H9 (cell line): ENCODE data around the gene CTSH. TPM values are rescaled to one million over a fixed set of nuclear protein-coding genes. Genes with fewer than 3 reads are reported as not detected.

Experiments
- DNase-seq: peaks from one replicate; pipeline ENCODE4 v3.0.0-alpha.2; 2017
- H2AFZ ChIP-seq: one replicate; pipeline ENCODE4 v1.6.1; 2013; ENCODE audit warnings: mild to moderate bottlenecking, low read length, control low read depth, moderate library complexity
- H2AK5ac ChIP-seq: 2 replicates; pipeline ENCODE4 v1.6.1; 2013; ENCODE audit warnings: low read length, control low read depth, mixed read lengths; ENCODE audit not compliant: insufficient read length
- H2BK120ac ChIP-seq: one replicate; pipeline ENCODE4 v1.6.1; 2013; ENCODE audit warnings: low read depth, mild to moderate bottlenecking, low read length, control low read depth, inconsistent platforms; ENCODE audit not compliant: poor library complexity, severe bottlenecking
- H2BK12ac ChIP-seq: 2 replicates; pipeline ENCODE4 v1.6.1; 2013; ENCODE audit warnings: low read length, control low read depth, mixed read lengths, low read depth; ENCODE audit not compliant: insufficient read length
- H2BK15ac ChIP-seq: 2 replicates; pipeline ENCODE4 v1.6.1; 2013; ENCODE audit warnings: low read depth, low read length, control low read depth
- H2BK20ac ChIP-seq: one replicate; pipeline ENCODE4 v1.6.1; 2013; ENCODE audit warnings: low read depth, mild to moderate bottlenecking, low read length, control low read depth, inconsistent platforms; ENCODE audit not compliant: poor library complexity, severe bottlenecking
- H2BK5ac ChIP-seq: 2 replicates; pipeline ENCODE4 v1.6.1; 2013; ENCODE audit warnings: low read length, control low read depth, mixed read lengths; ENCODE audit not compliant: insufficient read length
- H3K14ac ChIP-seq: 2 replicates; pipeline ENCODE4 v1.6.1; 2013; ENCODE audit warnings: low read length, control low read depth; ENCODE audit not compliant: insufficient read depth
- H3K18ac ChIP-seq: 2 replicates; pipeline ENCODE4 v1.6.1; 2013; ENCODE audit warnings: low read depth, mild to moderate bottlenecking, mixed read lengths, low read length, control low read depth; ENCODE audit not compliant: insufficient read length
- H3K23ac ChIP-seq: 2 replicates; pipeline ENCODE4 v1.6.1; 2013; ENCODE audit warnings: low read length, control low read depth, mixed read lengths, low read depth; ENCODE audit not compliant: insufficient read length
- H3K23me2 ChIP-seq: 2 replicates; pipeline ENCODE4 v1.6.1; 2013; ENCODE audit warnings: low read depth, mild to moderate bottlenecking, mixed read lengths, low read length, control low read depth; ENCODE audit not compliant: insufficient read length, poor library complexity, severe bottlenecking
- H3K27ac ChIP-seq: 2 replicates; pipeline ENCODE4 v1.5.1; 2013; ENCODE audit warnings: low read length, control low read depth, mixed read lengths, low read depth; ENCODE audit not compliant: insufficient read length
- H3K27me3 ChIP-seq: 2 replicates; pipeline ENCODE4 v1.6.1; 2013; ENCODE audit warnings: low read length, control low read depth, inconsistent platforms; ENCODE audit not compliant: insufficient read depth
- H3K4ac ChIP-seq: 2 replicates; pipeline ENCODE4 v1.6.1; 2013; ENCODE audit warnings: low read depth, mild to moderate bottlenecking, control low read depth, inconsistent platforms, low read length, moderate library complexity
- H3K4me1 ChIP-seq: 2 replicates; pipeline ENCODE4 v1.6.1; 2013; ENCODE audit warnings: low read length, control low read depth, inconsistent platforms; ENCODE audit not compliant: insufficient read depth
- H3K4me2 ChIP-seq: 2 replicates; pipeline ENCODE4 v1.6.1; 2013; ENCODE audit warnings: low read length, control low read depth, mixed read lengths; ENCODE audit not compliant: insufficient read length, insufficient read depth
- H3K56ac ChIP-seq: 2 replicates; pipeline ENCODE4 v1.6.1; 2013; ENCODE audit warnings: low read depth, mild to moderate bottlenecking, mixed read lengths, low read length, control low read depth; ENCODE audit not compliant: insufficient read length
- H3K79me1 ChIP-seq: 2 replicates; pipeline ENCODE4 v1.6.1; 2013; ENCODE audit warnings: low read depth, mild to moderate bottlenecking, moderate library complexity, low read length, control low read depth, inconsistent platforms; ENCODE audit not compliant: insufficient read depth, poor library complexity, severe bottlenecking
- H3K79me2 ChIP-seq: 2 replicates; pipeline ENCODE4 v1.6.1; 2013; ENCODE audit warnings: low read length, control low read depth, inconsistent platforms; ENCODE audit not compliant: insufficient read depth
- H3K9ac ChIP-seq: 2 replicates; pipeline ENCODE4 v1.6.1; 2013; ENCODE audit warnings: low read length, control low read depth, mixed read lengths; ENCODE audit not compliant: insufficient read length; ENCODE audit errors: extremely low read depth
- H3K9me3 ChIP-seq: one replicate; pipeline ENCODE4 v1.6.1; 2013; ENCODE audit warnings: low read depth, low read length, inconsistent platforms; ENCODE audit not compliant: control insufficient read depth
- H3T11ph ChIP-seq: one replicate; pipeline ENCODE4 v1.6.1; 2013; ENCODE audit warnings: mild to moderate bottlenecking, low read length, control low read depth, inconsistent platforms
- H4K20me1 ChIP-seq: one replicate; pipeline ENCODE4 v1.6.1; 2013; ENCODE audit not compliant: control insufficient read depth, insufficient read length, insufficient read depth
- H4K5ac ChIP-seq: 2 replicates; pipeline ENCODE4 v1.6.1; 2013; ENCODE audit warnings: low read depth, mild to moderate bottlenecking, mixed read lengths, low read length, control low read depth; ENCODE audit not compliant: insufficient read length
- H4K8ac ChIP-seq: replicated peaks from 2 replicates; pipeline ENCODE4 v1.6.1; 2013; ENCODE audit warnings: low read length, control low read depth, mixed read lengths, low read depth; ENCODE audit not compliant: insufficient read length
- H4K91ac ChIP-seq: 2 replicates; pipeline ENCODE4 v1.6.1; 2013; ENCODE audit warnings: low read depth, mild to moderate bottlenecking, moderate library complexity, mixed read lengths, low read length, control low read depth; ENCODE audit not compliant: insufficient read length
- H3K27ac Mint-ChIP-seq, 3 experiments: 2 replicates in 2 of 3; 3 replicates in 1 of 3; pipeline ENCODE4 v1.8.0; 2020 to 2021; ENCODE audit warnings: mixed read lengths in 3 of 3, mild to moderate bottlenecking in 1 of 3, moderate library complexity in 1 of 3
- H3K27me3 Mint-ChIP-seq: 2 replicates; pipeline ENCODE4 v1.8.0; 2021; ENCODE audit warnings: low read depth, mild to moderate bottlenecking, moderate library complexity, mixed read lengths
- H3K36me3 Mint-ChIP-seq, 3 experiments: 2 replicates in 2 of 3; 3 replicates in 1 of 3; pipeline ENCODE4 v1.8.0; 2020 to 2021; ENCODE audit warnings: low read depth in 3 of 3, mixed read lengths in 3 of 3; ENCODE audit not compliant: insufficient read depth in 1 of 3
- H3K4me1 Mint-ChIP-seq, 2 experiments: 2 replicates each; pipeline ENCODE4 v1.8.0; 2020; ENCODE audit warnings: mixed read lengths in 2 of 2
- H3K4me3 Mint-ChIP-seq, 2 experiments: 2 replicates in 1 of 2; 3 replicates in 1 of 2; pipeline ENCODE4 v1.8.0; 2020 to 2021; ENCODE audit warnings: mild to moderate bottlenecking in 2 of 2, mixed read lengths in 2 of 2, moderate library complexity in 1 of 2
- H3K9me3 Mint-ChIP-seq, 2 experiments: 2 replicates in 1 of 2; 3 replicates in 1 of 2; pipeline ENCODE4 v1.8.0; 2020; ENCODE audit warnings: mild to moderate bottlenecking in 2 of 2, mixed read lengths in 2 of 2, moderate library complexity in 1 of 2
- CTCF ChIP-seq: fragments of 200-600 bp; sonication (generic); conservative IDR thresholded peaks from 3 replicates; pipeline ENCODE4 v1.8.0; 2021; ENCODE audit warnings: antibody characterized with exemption, mild to moderate bottlenecking
- WGBS: extraction: QIAGEN DNeasy Blood & Tissue Kit; methylation state at CpG from one replicate; pipeline ENCODE4 v1.1.7; 2013; ENCODE audit warnings: missing lambda C conversion rate, low lambda C conversion rate, mixed read lengths; ENCODE audit not compliant: insufficient read length; ENCODE audit errors: extremely low coverage; 5-methylcytosine and 5-hydroxymethylcytosine counted together
- total RNA-seq: library from RNA; stranded (reverse); gene quantifications from 2 replicates; pipeline ENCODE4 v1.2.1, GENCODE V29; 2021

Gene CTSH
- total RNA-seq, 1 experiment from 2014 or later, result 15.5 TPM

GRCh38 chr15:78875107-78875914, 69.5 kb downstream of the CTSH start:
- H3K79me1 ChIP-seq, result no peaks in the 10 kb centered on the region
- peak overlapping the region; percentile 33 for H3K9ac ChIP-seq
- H3T11ph ChIP-seq, result no peak overlapping the region
- Mint-ChIP-seq H3K9me3 (peaks cover 3 to 5% of the 10 kb centered on the region in 2 experiments; a peak in 3 of 5 replicates), H3K4me1 (peaks cover 41 to 57% of the 10 kb centered on the region in 2 experiments), H3K4me3 (peak overlapping the region; percentile 99 to 100), H3K27me3 (no peaks in the 10 kb centered on the region; the same call in 1 of the 2 replicates), H3K27ac (peak overlapping the region; percentile 86 to 100 (median 100); a peak in 5 of 7 replicates), H3K36me3 (peaks cover 10 to 30% (median 15%) of the 10 kb centered on the region in 3 experiments; a peak in 6 of 7 replicates)
- no peak overlapping the region for H4K5ac ChIP-seq
- no peak overlapping the region for H2BK20ac ChIP-seq
- no peaks in the 10 kb centered on the region for H4K20me1 ChIP-seq
- H3K27ac ChIP-seq, result no peak overlapping the region
- no peak for DNase-seq
- H4K8ac ChIP-seq, result no peak overlapping the region
- no peaks in the 10 kb centered on the region for H3K4me1 ChIP-seq
- H2BK5ac ChIP-seq, result no peak overlapping the region
- no peak overlapping the region for H2BK15ac ChIP-seq
- H3K4ac ChIP-seq, result no peak overlapping the region
- H3K23ac ChIP-seq, result no peak overlapping the region
- peaks cover 6% of the 10 kb centered on the region for H3K23me2 ChIP-seq
- no peak overlapping the region for H2BK120ac ChIP-seq
- WGBS, result 100% methylated on average over 2 of the region's 22 CpGs
- no peaks in the 10 kb centered on the region for H3K9me3 ChIP-seq
- peaks cover 62% of the 10 kb centered on the region for H3K79me2 ChIP-seq
- no peak overlapping the region for H2AFZ ChIP-seq
- no peak for TF ChIP-seq CTCF
- H2BK12ac ChIP-seq, result no peak overlapping the region
- no peak overlapping the region for H3K56ac ChIP-seq
- no peaks in the 10 kb centered on the region for H3K27me3 ChIP-seq
- H4K91ac ChIP-seq, result no peak overlapping the region
- no peak overlapping the region for H3K14ac ChIP-seq
- H2AK5ac ChIP-seq, result no peak overlapping the region
- peak overlapping the region; percentile 44 for H3K4me2 ChIP-seq
- H3K18ac ChIP-seq, result no peak overlapping the region
